ENCODE results near the gene IMMT. TPM values are rescaled to one million over a fixed set of nuclear protein-coding genes. Genes with fewer than 3 reads are reported as not detected.

The IMMT gene
- total RNA-seq, 1 experiment from 2014 or later = 114 TPM

DNA sequence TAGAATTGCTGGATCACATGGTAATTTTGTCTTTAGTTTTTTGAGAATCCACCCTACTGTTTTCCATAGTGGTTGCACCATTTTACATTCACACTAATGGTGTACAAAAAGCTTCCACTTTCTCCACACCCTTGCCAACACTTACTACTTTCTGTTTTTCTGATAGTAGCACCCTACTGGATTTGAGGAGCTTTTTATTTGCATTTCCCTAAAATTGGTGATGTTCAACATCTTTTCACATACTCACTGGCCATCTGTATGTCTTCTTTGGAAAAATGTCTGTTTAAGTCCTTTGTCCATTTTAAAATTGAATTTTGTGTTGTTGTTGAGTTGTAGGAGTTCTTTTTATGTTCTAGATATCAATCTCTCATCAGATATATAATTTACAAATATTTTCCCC is 93.1 kb downstream of the IMMT start:
- Mint-ChIP-seq H3K27ac (ENCODE audit: low read depth, unreplicated experiment) (peak overlapping the region; percentile 49), H3K9me3 (ENCODE audit: unreplicated experiment) (no peaks in the 10 kb centered on the region)
- POLR2A ChIA-PET = interaction anchor here (0.6 kb wide), 1 partner anchor 192 kb away, joined by 3 read pairs; no protein-coding TSS in a partner anchor

DNA sequence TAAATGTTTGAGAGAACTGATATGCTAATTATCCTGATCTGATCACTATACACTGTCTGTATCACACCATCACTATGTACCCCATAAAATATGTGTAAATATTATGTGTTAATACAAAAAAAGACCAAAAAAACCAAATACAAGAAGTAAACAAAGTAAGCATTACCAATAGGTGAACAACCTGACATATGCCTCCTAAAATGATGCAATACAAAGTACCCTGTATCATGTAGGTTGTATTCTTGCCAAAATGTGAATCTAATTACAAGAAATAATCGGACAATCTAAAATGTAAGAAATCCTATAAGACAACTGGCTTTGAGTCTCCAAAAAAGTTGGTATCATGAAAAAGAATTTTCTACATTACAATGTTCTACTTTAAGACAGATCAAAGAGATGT is 97.3 kb downstream of the IMMT start:
- H3K36me3 Mint-ChIP-seq (ENCODE audit: insufficient read depth, unreplicated experiment) = peaks cover 78% of the 10 kb centered on the region
- DNase-seq (ENCODE audit: unreplicated experiment) = no peak
- peaks cover 16% of the 10 kb centered on the region for H3K4me1 Mint-ChIP-seq (ENCODE audit: insufficient read depth, unreplicated experiment)
- ChIA-PET POLR2A (interaction anchor here (0.7 kb wide), 1 partner anchor 44 kb away, joined by 3 read pairs; no protein-coding TSS in a partner anchor), CTCF (interaction anchor here (0.6 to 0.7 kb wide), 2 partner anchors 18 to 132 kb away, joined by 3 to 4 read pairs; no protein-coding TSS in a partner anchor)
- BruUV-seq (replicated peaks) = no TSS peak
- no peaks in the 10 kb centered on the region for H3K9me3 Mint-ChIP-seq (ENCODE audit: unreplicated experiment)
- H3K27me3 Mint-ChIP-seq (ENCODE audit: insufficient read depth, unreplicated experiment) = no peaks in the 10 kb centered on the region
- no peak overlapping the region for H3K27ac Mint-ChIP-seq (ENCODE audit: low read depth, unreplicated experiment)
- intact Hi-C loops (cut with micrococcal nuclease) = no loop called here
- H3K4me3 Mint-ChIP-seq (ENCODE audit: unreplicated experiment) = no peak overlapping the region
- no peak for TF ChIP-seq CTCF (IDR thresholded peaks at IDR 0.05; ENCODE audit: unreplicated experiment)

More for the DNA sequence above, 93.1 kb downstream of the IMMT start:
- CTCF ChIA-PET = interaction anchor here (1.2 to 2.0 kb wide), 2 partner anchors 213 to 275 kb away, joined by 3 to 7 read pairs; no protein-coding TSS in a partner anchor
- no peak for TF ChIP-seq CTCF (IDR thresholded peaks at IDR 0.05; ENCODE audit: unreplicated experiment)
- TSS peak; percentile 0 for BruUV-seq (replicated peaks)
- intact Hi-C loops (cut with micrococcal nuclease) = no loop called here
- Mint-ChIP-seq H3K4me1 (ENCODE audit: insufficient read depth, unreplicated experiment) (peaks cover 24% of the 10 kb centered on the region), H3K27me3 (ENCODE audit: insufficient read depth, unreplicated experiment) (no peaks in the 10 kb centered on the region), H3K36me3 (ENCODE audit: insufficient read depth, unreplicated experiment) (peaks cover 81% of the 10 kb centered on the region), H3K4me3 (ENCODE audit: unreplicated experiment) (no peak overlapping the region)
- no peak for DNase-seq (ENCODE audit: unreplicated experiment)

DNA sequence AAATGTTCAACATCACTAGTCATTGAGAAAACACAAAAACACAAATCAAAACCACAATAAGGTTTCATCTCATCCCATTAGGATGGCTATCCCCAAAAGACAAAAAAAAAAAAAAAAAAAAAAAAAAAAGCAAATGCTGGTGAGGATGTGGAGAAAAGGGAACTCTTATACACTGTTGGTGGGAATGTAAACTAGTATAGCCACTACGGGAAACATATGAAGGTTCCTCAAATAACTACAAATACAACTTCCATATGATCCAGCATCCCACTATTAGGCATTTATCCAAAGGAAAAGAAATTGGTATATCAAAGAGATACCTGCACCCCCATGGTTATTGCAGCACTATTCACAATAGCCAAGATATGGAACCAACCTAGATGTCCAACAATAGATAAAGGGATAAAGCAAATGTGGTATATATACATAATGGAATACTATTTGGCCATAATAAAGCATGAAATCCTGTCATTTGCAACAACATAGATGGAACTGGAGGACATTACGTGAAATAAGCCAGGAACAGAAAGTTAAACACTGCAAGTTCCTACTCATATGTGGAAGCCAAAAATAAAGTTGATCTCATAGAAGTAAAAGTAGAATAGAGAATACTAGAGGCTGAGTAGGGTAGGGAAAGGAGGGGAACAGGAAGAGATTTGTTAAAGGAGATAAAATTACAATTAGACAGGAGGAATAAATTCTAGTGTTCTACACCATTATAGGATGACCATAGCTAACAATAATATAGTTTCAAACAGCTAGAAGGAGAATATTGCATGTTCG is 98.0 kb downstream of the IMMT start:
- peaks cover 12% of the 10 kb centered on the region for H3K4me1 Mint-ChIP-seq (ENCODE audit: insufficient read depth, unreplicated experiment)

More for the DNA sequence above, 98.0 kb downstream of the IMMT start:
- POLR2A ChIA-PET = interaction anchor here (0.7 to 1.3 kb wide), 2 partner anchors 19 to 45 kb away, joined by 3 to 4 read pairs; no protein-coding TSS in a partner anchor
- no peaks in the 10 kb centered on the region for H3K27me3 Mint-ChIP-seq (ENCODE audit: insufficient read depth, unreplicated experiment)
- H3K27ac Mint-ChIP-seq (ENCODE audit: low read depth, unreplicated experiment) = no peak overlapping the region
- DNase-seq (ENCODE audit: unreplicated experiment) = no peak
- CTCF ChIA-PET = interaction anchor here (0.6 to 0.7 kb wide), 2 partner anchors 17 to 133 kb away, joined by 3 to 4 read pairs; no protein-coding TSS in a partner anchor
- TF ChIP-seq CTCF (IDR thresholded peaks at IDR 0.05; ENCODE audit: unreplicated experiment) = no peak
- intact Hi-C loops (cut with micrococcal nuclease) = no loop called here
- BruUV-seq (replicated peaks) = no TSS peak
- no peak overlapping the region for H3K4me3 Mint-ChIP-seq (ENCODE audit: unreplicated experiment)
- H3K36me3 Mint-ChIP-seq (ENCODE audit: insufficient read depth, unreplicated experiment) = peaks cover 77% of the 10 kb centered on the region
- H3K9me3 Mint-ChIP-seq (ENCODE audit: unreplicated experiment) = no peaks in the 10 kb centered on the region
